Body of pancreas (tissue), 4 donors: Measurements from ENCODE around the gene TNFRSF11A. TPM values are rescaled to one million over a fixed set of nuclear protein-coding genes. Genes with fewer than 3 reads are reported as not detected.

ENCODE experiments used
- ATAC-seq: fragments of 150-250 bp; one replicate; pipeline ENCODE4 v1.9.1; 2016
- DNase-seq, 4 donors: peaks; one replicate each; pipeline ENCODE4 v3.0.0-alpha.2; 2019
- H3K27ac ChIP-seq, 4 donors: fragments of 200-600 bp; sonication (generic); 1 replicate in 3 of 4; 2 replicates in 1 of 4; pipeline versions ENCODE4 v1.5.1 to v1.6.1; 2016 to 2019; ENCODE audit warnings: mild to moderate bottlenecking in 1 of 4, mixed read lengths in 1 of 4, moderate library complexity in 1 of 4
- H3K27me3 ChIP-seq, 2 donors: fragments of 200-600 bp; sonication (generic); one replicate each; pipeline ENCODE4 v1.6.0; 2016; ENCODE audit warnings: mild to moderate bottlenecking in 1 of 2
- H3K36me3 ChIP-seq, 2 donors: fragments of 200-600 bp; sonication (generic); replicated peaks in 1 of 2; 2 replicates each; pipeline ENCODE4 v1.5.1; 2016; ENCODE audit warnings: low read depth in 2 of 2; ENCODE audit not compliant: insufficient read depth in 1 of 2
- H3K4me1 ChIP-seq: fragments of 200-600 bp; sonication (generic); one replicate; pipeline ENCODE4 v1.6.0; 2016
- H3K4me3 ChIP-seq, 2 donors: fragments of 200-600 bp; sonication (generic); 1 replicate in 1 of 2; 2 replicates in 1 of 2; pipeline ENCODE4 v1.5.1; 2016 to 2019
- H3K9me3 ChIP-seq, 3 donors: fragments of 200-600 bp; sonication (generic); 1 replicate in 2 of 3; 2 replicates in 1 of 3; pipeline ENCODE4 v1.5.1; 2016
- CTCF ChIP-seq, 7 experiments: fragments of 450-650 bp in 4 of 7; fragments of 200-600 bp in 3 of 7; sonication (generic) in 3 of 7; IDR thresholded peaks; one replicate each; pipeline ENCODE4 v1.5.1; 2016 to 2019; ENCODE audit warnings: antibody characterized with exemption in 7 of 7
- POLR2A ChIP-seq, 3 donors: fragments of 450-650 bp; IDR thresholded peaks; one replicate each; pipeline ENCODE4 v1.6.1; 2016; ENCODE audit warnings: antibody characterized with exemption in 3 of 3, mild to moderate bottlenecking in 2 of 3
- WGBS, 2 donors: methylation state at CpG; one replicate each; pipeline ENCODE4 v1.1.5; 2017; 5-methylcytosine and 5-hydroxymethylcytosine counted together
- intact Hi-C: fragments of 100-400 bp; cut with DNase I; formaldehyde crosslinking; loops from one replicate; pipeline ENCODE4 v1.15.1; 2023
- total RNA-seq, 2 donors: library from RNA; depleted of rRNA; stranded (reverse); fragments of >200 nt; gene quantifications; one replicate each; pipeline ENCODE4 v1.1.0, GENCODE V29; 2016

The TNFRSF11A gene
- total RNA-seq, 2 donors from 2014 or later = 3.3 to 3.4 TPM

GRCh38 chr18:62425465-62426190 lies 100.5 kb downstream of the TNFRSF11A start:
- 3% methylated on average over 13 to 14 of the region's 14 CpGs for WGBS, 2 donors
- ATAC-seq = peak; percentile 90
- intact Hi-C loops = loop anchor here (5.0 kb wide), 1 partner anchor 162 kb away; no protein-coding TSS in a partner anchor

GRCh38 chr18:62426191-62426488 lies 101.0 kb downstream of the TNFRSF11A start:
- ATAC-seq (no peak), DNase-seq (no peak)
- intact Hi-C loops = loop anchor here (5.0 kb wide), 1 partner anchor 161 kb away; no protein-coding TSS in a partner anchor
- H3K36me3 ChIP-seq = no peaks in the 10 kb centered on the region
- TF ChIP-seq CTCF (IDR thresholded peaks at IDR 0.05) = no peak
- no peak for TF ChIP-seq POLR2A (IDR thresholded peaks at IDR 0.05)
- H3K27me3 ChIP-seq = no peaks in the 10 kb centered on the region
- 39 to 47% methylated on average over 3 of the region's 3 CpGs for WGBS, 2 donors
- H3K4me3 ChIP-seq = no peak overlapping the region
- H3K9me3 ChIP-seq = no peaks in the 10 kb centered on the region
- H3K4me1 ChIP-seq = peaks cover 8% of the 10 kb centered on the region
- peak overlapping the region in 1 of 4 donors; percentile 72 for H3K27ac ChIP-seq

More at GRCh38 chr18:62425465-62426190, 100.5 kb downstream of the TNFRSF11A start:
- H3K4me3 ChIP-seq = no peak overlapping the region
- H3K36me3 ChIP-seq = no peaks in the 10 kb centered on the region
- peak overlapping the region in 3 of 4 donors; percentile 64 to 74 (median 72) for H3K27ac ChIP-seq
- TF ChIP-seq CTCF (IDR thresholded peaks at IDR 0.05) (peak; percentile 68 to 95 (median 92)), POLR2A (IDR thresholded peaks at IDR 0.05) (peak in 1 of 3 donors; percentile 12)
- H3K9me3 ChIP-seq = no peaks in the 10 kb centered on the region
- H3K27me3 ChIP-seq = no peaks in the 10 kb centered on the region
- DNase-seq = peak; percentile 81 to 93 (median 82)
- peaks cover 12% of the 10 kb centered on the region for H3K4me1 ChIP-seq

DNA sequence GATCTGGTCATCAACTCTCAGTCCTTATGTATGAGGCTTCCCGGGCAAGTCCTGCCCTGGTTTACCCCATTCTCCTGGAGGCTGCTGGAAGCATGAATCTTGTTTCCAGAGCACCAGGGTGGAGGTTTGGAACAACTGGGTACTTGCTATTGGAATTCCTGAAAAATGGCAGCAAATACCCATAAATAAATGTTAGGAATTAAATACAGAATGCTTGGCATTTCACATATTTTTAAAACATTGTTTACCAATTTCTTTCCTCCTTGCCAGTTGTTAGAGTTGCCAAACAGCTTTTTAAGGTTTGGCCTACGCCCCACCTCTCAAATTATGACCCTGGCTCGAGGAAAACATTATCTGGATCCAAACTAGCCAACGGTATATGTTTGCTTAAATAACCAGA lies 107.1 kb downstream of the TNFRSF11A start:
- intact Hi-C loops = no loop called here
- WGBS, 2 donors = 51 to 53% methylated on average over 4 of the region's 4 CpGs
- H3K27ac ChIP-seq = no peak overlapping the region

DNA sequence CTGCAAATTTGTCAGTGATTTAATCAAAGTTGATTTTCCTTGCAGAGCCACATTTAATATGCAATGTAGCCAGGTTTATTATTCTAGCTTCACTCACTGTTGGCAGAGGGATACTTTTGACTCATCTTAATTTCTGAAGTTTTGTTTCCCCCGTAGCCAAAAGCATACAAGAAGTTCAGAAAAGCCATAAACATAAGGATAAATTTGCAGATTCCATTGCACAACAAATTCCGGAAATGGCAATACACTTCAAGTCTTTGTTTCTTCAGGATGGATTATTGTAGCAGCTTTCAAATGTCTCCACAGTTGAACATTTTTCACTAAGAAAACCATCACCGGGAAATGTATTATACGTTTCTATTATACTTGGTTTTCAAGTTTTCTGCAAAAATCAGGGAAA lies 109.7 kb downstream of the TNFRSF11A start:
- TF ChIP-seq POLR2A (IDR thresholded peaks at IDR 0.05) = no peak
- TF ChIP-seq CTCF (IDR thresholded peaks at IDR 0.05) = no peak
- H3K27me3 ChIP-seq = no peaks in the 10 kb centered on the region
- no peak overlapping the region for H3K27ac ChIP-seq
- peaks cover 16% of the 10 kb centered on the region for H3K4me1 ChIP-seq
- 76 to 82% methylated on average over 4 of the region's 4 CpGs for WGBS, 2 donors
- DNase-seq (no peak), ATAC-seq (no peak)
- intact Hi-C loops = no loop called here
- no peaks in the 10 kb centered on the region for H3K36me3 ChIP-seq
- H3K4me3 ChIP-seq = no peak overlapping the region
- no peaks in the 10 kb centered on the region for H3K9me3 ChIP-seq

More for the DNA sequence above, 107.1 kb downstream of the TNFRSF11A start:
- no peaks in the 10 kb centered on the region for H3K27me3 ChIP-seq
- TF ChIP-seq POLR2A (IDR thresholded peaks at IDR 0.05) = no peak
- TF ChIP-seq CTCF (IDR thresholded peaks at IDR 0.05) = no peak
- H3K4me3 ChIP-seq = no peak overlapping the region
- no peaks in the 10 kb centered on the region for H3K9me3 ChIP-seq
- peaks cover 7% of the 10 kb centered on the region for H3K4me1 ChIP-seq
- ATAC-seq (no peak), DNase-seq (no peak)
- no peaks in the 10 kb centered on the region for H3K36me3 ChIP-seq
